ENCODE results near the gene NUDT1. TPM values are rescaled to one million over a fixed set of nuclear protein-coding genes. Genes with fewer than 3 reads are reported as not detected.
A peak's percentile ranks its signal among the peaks of the same experiment; 100 is the strongest.

Gene NUDT1
- total RNA-seq, 1 experiment from 2014 or later, result 84.7 TPM

DNA sequence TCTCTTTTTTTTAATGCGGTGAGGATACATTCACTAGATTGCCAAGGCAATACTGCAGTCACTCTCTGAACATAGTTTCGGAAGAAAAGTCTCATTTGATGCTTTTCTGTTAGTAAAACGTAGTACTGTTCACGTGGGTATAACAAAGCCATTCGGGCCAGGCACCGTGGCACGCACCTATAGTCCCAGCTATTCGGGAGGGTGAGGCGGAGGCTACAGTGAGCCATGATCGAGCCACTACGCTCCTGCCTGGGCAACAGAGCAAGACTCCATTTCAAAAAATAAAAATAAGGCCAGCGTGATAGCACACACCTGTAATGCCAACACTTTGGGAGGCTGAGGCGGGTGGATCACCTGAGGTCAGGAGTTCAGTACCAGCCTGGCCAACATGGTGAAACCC is 47.6 kb downstream of the NUDT1 start:
- H3K27ac ChIP-seq (ENCODE audit: insufficient read length, low read depth, low read length), result no peak overlapping the region
- no peak overlapping the region for H2AFZ ChIP-seq (ENCODE audit: low read length)
- no peak overlapping the region for H3K4ac ChIP-seq (ENCODE audit: low read depth, low read length)
- H3K79me1 ChIP-seq (ENCODE audit: insufficient read depth, low read depth, low read length, poor library complexity, severe bottlenecking), result no peaks in the 10 kb centered on the region
- H2BK5ac ChIP-seq (ENCODE audit: insufficient read length, low read length), result no peak overlapping the region
- no peak overlapping the region for H3K14ac ChIP-seq (ENCODE audit: insufficient read depth, low read length)
- Mint-ChIP-seq H3K36me3 (ENCODE audit: insufficient read depth in 1 of 3, low read depth in 3 of 3) (no peaks in the 10 kb centered on the region; a peak in 3 of 7 replicates), H3K27me3 (ENCODE audit: low read depth) (no peaks in the 10 kb centered on the region), H3K4me3 (no peak overlapping the region), H3K9me3 (no peaks in the 10 kb centered on the region), H3K4me1 (no peaks in the 10 kb centered on the region), H3K27ac (peak overlapping the region in 1 of 3 experiments; percentile 14; a peak in 1 of 7 replicates)
- H2AK5ac ChIP-seq (ENCODE audit: insufficient read length, low read length), result no peak overlapping the region
- no peaks in the 10 kb centered on the region for H3K27me3 ChIP-seq (ENCODE audit: insufficient read depth, low read length)
- no peak overlapping the region for H3K18ac ChIP-seq (ENCODE audit: insufficient read length, low read depth, low read length)
- no peak overlapping the region for H2BK15ac ChIP-seq (ENCODE audit: low read depth, low read length)
- H4K20me1 ChIP-seq (ENCODE audit: control insufficient read depth, insufficient read depth, insufficient read length), result no peaks in the 10 kb centered on the region
- no peak overlapping the region for H2BK20ac ChIP-seq (ENCODE audit: low read depth, low read length, poor library complexity, severe bottlenecking)
- H4K5ac ChIP-seq (ENCODE audit: insufficient read length, low read depth, low read length), result no peak overlapping the region
- H4K8ac ChIP-seq (replicated peaks; ENCODE audit: insufficient read length, low read depth, low read length), result no peak overlapping the region
- no peak overlapping the region for H2BK12ac ChIP-seq (ENCODE audit: insufficient read length, low read depth, low read length)
- no peaks in the 10 kb centered on the region for H3K4me1 ChIP-seq (ENCODE audit: insufficient read depth, low read length)
- TF ChIP-seq, protein P1, sequence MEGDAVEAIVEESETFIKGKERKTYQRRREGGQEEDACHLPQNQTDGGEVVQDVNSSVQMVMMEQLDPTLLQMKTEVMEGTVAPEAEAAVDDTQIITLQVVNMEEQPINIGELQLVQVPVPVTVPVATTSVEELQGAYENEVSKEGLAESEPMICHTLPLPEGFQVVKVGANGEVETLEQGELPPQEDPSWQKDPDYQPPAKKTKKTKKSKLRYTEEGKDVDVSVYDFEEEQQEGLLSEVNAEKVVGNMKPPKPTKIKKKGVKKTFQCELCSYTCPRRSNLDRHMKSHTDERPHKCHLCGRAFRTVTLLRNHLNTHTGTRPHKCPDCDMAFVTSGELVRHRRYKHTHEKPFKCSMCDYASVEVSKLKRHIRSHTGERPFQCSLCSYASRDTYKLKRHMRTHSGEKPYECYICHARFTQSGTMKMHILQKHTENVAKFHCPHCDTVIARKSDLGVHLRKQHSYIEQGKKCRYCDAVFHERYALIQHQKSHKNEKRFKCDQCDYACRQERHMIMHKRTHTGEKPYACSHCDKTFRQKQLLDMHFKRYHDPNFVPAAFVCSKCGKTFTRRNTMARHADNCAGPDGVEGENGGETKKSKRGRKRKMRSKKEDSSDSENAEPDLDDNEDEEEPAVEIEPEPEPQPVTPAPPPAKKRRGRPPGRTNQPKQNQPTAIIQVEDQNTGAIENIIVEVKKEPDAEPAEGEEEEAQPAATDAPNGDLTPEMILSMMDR (conservative IDR thresholded peaks at IDR 0.05), result no peak
- DNase-seq, result no peak
- H3K23ac ChIP-seq (ENCODE audit: insufficient read length, low read depth, low read length), result no peak overlapping the region
- no peaks in the 10 kb centered on the region for H3K9me3 ChIP-seq (ENCODE audit: control insufficient read depth, low read depth, low read length)
- no peak overlapping the region for H3K9ac ChIP-seq (ENCODE audit: extremely low read depth, insufficient read length, low read length)
- no peak overlapping the region for H3K56ac ChIP-seq (ENCODE audit: insufficient read length, low read depth, low read length)
- H3T11ph ChIP-seq (ENCODE audit: low read length), result no peak overlapping the region
- no peak overlapping the region for H3K4me2 ChIP-seq (ENCODE audit: insufficient read depth, insufficient read length, low read length)
- no peak overlapping the region for H2BK120ac ChIP-seq (ENCODE audit: low read depth, low read length, poor library complexity, severe bottlenecking)
- H3K23me2 ChIP-seq (ENCODE audit: insufficient read length, low read depth, low read length, poor library complexity, severe bottlenecking), result no peaks in the 10 kb centered on the region
- H3K79me2 ChIP-seq (ENCODE audit: insufficient read depth, low read length), result no peaks in the 10 kb centered on the region; the same call in 1 of the 2 replicates
- WGBS (ENCODE audit: extremely low coverage, insufficient read length, low lambda C conversion rate), result no CpG with 5 or more reads among the region's 13 CpGs
- no peak overlapping the region for H4K91ac ChIP-seq (ENCODE audit: insufficient read length, low read depth, low read length)
